ENCODE measurements around the gene CPPED1.

CPPED1 gene

DNA sequence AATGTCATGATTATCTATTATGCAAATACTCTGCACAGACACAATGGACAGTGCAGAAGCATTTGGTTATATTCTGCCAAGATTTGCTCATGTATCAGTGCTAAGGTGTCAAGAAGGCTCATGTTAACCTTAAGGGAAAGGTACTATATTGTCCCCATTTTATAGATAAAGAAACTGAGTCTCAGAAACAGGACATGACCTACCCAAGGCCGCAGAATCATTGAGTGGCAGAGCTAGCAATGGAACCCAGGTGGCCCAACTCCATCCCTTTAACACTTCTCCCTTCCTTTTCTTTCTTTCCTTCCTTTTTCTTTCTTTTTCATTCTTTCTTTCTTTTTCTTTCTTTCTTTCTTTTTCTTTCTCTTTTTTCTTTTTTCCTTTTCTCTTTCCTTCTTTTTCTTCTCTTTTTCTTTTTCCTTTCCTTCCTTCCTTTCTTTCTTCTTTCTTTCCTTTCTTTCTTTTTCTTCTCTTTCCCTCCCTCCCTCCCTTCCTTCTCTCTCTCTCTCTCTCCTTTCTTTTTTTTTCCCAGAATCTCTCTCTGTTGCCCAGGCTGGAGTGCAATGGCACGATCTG is 149.8 kb downstream of the CPPED1 start:
- no peaks in the 10 kb centered on the region for H3K9me3 ChIP-seq (ENCODE audit: control insufficient read depth, insufficient read depth, low read length)
- WGBS (ENCODE audit: insufficient coverage, insufficient read length) = no CpG with 5 or more reads among the region's 2 CpGs

GRCh38 chr16:12652924-12653323 is 150.8 kb downstream of the CPPED1 start:
- no peaks in the 10 kb centered on the region for H3K27me3 ChIP-seq (ENCODE audit: control insufficient read depth, insufficient read depth, low read length)
- no peak for DNase-seq (ENCODE audit: low read depth, low spot score)
- WGBS (ENCODE audit: insufficient coverage, insufficient read length) = no CpG with 5 or more reads among the region's 4 CpGs
- H3K27ac ChIP-seq (ENCODE audit: low read length) = no peak overlapping the region
- H3K9me3 ChIP-seq (ENCODE audit: control insufficient read depth, insufficient read depth, low read length) = no peaks in the 10 kb centered on the region
- H3K36me3 ChIP-seq (ENCODE audit: control insufficient read depth, insufficient read depth, low read length) = no peaks in the 10 kb centered on the region
- H3K4me1 ChIP-seq (ENCODE audit: control insufficient read depth, insufficient read depth, low read length) = no peaks in the 10 kb centered on the region
- H3K4me3 ChIP-seq (ENCODE audit: low read length) = no peak overlapping the region

More for the DNA sequence above, 149.8 kb downstream of the CPPED1 start:
- no peak overlapping the region for H3K27ac ChIP-seq (ENCODE audit: low read length)
- no peak for DNase-seq (ENCODE audit: low read depth, low spot score)
- no peaks in the 10 kb centered on the region for H3K36me3 ChIP-seq (ENCODE audit: control insufficient read depth, insufficient read depth, low read length)
- H3K4me1 ChIP-seq (ENCODE audit: control insufficient read depth, insufficient read depth, low read length) = no peaks in the 10 kb centered on the region
- H3K4me3 ChIP-seq (ENCODE audit: low read length) = no peak overlapping the region
- H3K27me3 ChIP-seq (ENCODE audit: control insufficient read depth, insufficient read depth, low read length) = no peaks in the 10 kb centered on the region

DNA sequence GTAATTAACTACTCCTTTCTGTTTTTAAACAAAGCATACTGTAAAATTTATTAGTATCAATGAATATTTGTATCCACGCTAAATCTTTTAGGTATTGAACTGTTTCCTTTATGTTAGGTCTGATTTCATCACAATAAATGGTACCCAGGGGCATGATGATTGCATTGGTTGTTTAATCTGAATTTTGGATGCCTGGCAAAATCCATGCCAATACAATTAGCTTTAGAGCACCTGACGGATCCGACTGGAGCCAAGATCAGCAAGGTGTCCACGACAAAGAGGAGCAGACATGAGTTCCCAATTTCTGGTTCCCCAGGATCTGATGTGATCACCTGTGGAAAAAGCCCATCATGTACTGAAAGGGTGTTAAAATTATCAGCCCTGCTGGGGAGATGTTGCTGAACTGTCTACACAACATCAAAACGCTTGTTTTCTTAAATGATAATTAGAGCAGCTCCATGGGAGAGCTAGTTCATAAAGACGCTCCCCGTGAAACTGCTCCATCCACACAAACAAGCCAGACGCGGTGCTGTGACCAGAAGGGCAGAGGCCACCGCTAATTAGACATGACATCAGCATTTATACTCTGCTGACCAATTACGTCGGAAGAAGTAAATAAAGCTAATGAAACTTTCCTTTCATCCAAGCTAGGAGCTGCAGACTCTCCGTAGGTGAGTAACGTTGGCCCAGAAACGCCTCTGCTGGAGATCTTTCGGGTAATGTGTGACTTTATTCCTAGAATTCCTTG is 151.7 kb downstream of the CPPED1 start:
- DNase-seq (ENCODE audit: low read depth, low spot score) = no peak
- Histone ChIP-seq H3K27ac (ENCODE audit: low read length) (no peak overlapping the region), H3K27me3 (ENCODE audit: control insufficient read depth, insufficient read depth, low read length) (no peaks in the 10 kb centered on the region), H3K4me1 (ENCODE audit: control insufficient read depth, insufficient read depth, low read length) (no peaks in the 10 kb centered on the region), H3K4me3 (ENCODE audit: low read length) (no peak overlapping the region), H3K9me3 (ENCODE audit: control insufficient read depth, insufficient read depth, low read length) (no peaks in the 10 kb centered on the region), H3K36me3 (ENCODE audit: control insufficient read depth, insufficient read depth, low read length) (no peaks in the 10 kb centered on the region)
- no CpG with 5 or more reads among the region's 16 CpGs for WGBS (ENCODE audit: insufficient coverage, insufficient read length)

DNA sequence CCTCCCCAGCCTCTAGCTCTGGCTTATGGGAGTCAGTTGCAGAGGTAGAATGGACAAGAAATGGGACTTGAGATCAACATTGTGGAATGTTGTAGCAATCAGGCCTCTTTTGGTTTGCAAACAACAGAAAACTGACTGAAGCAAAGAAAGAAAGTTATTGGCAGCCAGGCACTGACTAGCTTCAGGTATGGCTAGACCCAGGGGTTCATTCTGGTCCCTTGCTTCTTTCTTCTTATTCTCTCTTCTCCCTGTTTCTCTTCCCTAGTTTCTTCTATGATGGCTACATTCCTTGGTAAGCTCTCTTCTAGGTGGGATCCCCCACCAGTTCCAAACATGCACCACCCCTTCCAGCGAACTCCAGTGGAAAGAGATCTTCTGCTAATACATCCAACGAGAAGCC is 154.3 kb downstream of the CPPED1 start:
- Histone ChIP-seq H3K27ac (ENCODE audit: low read length) (no peak overlapping the region), H3K4me1 (ENCODE audit: control insufficient read depth, insufficient read depth, low read length) (no peaks in the 10 kb centered on the region), H3K27me3 (ENCODE audit: control insufficient read depth, insufficient read depth, low read length) (no peaks in the 10 kb centered on the region), H3K4me3 (ENCODE audit: low read length) (no peak overlapping the region), H3K9me3 (ENCODE audit: control insufficient read depth, insufficient read depth, low read length) (no peaks in the 10 kb centered on the region), H3K36me3 (ENCODE audit: control insufficient read depth, insufficient read depth, low read length) (no peaks in the 10 kb centered on the region)
- WGBS (ENCODE audit: insufficient coverage, insufficient read length) = no CpG with 5 or more reads among the region's 2 CpGs
- no peak for DNase-seq (ENCODE audit: low read depth, low spot score)

- no peak for DNase-seq (ENCODE audit: low read depth, low spot score)
- no peak overlapping the region for H3K4me3 ChIP-seq (ENCODE audit: low read length)
- no peaks in the 10 kb centered on the region for H3K4me1 ChIP-seq (ENCODE audit: control insufficient read depth, insufficient read depth, low read length)
- no CpG with 5 or more reads among the region's 10 CpGs for WGBS (ENCODE audit: insufficient coverage, insufficient read length)
- no peaks in the 10 kb centered on the region for H3K27me3 ChIP-seq (ENCODE audit: control insufficient read depth, insufficient read depth, low read length)
- no peaks in the 10 kb centered on the region for H3K9me3 ChIP-seq (ENCODE audit: control insufficient read depth, insufficient read depth, low read length)
- H3K27ac ChIP-seq (ENCODE audit: low read length) = no peak overlapping the region
- no peaks in the 10 kb centered on the region for H3K36me3 ChIP-seq (ENCODE audit: control insufficient read depth, insufficient read depth, low read length)
Observed at GRCh38 chr16:12646490-12647274, 157.0 kb downstream of the CPPED1 start.

DNA sequence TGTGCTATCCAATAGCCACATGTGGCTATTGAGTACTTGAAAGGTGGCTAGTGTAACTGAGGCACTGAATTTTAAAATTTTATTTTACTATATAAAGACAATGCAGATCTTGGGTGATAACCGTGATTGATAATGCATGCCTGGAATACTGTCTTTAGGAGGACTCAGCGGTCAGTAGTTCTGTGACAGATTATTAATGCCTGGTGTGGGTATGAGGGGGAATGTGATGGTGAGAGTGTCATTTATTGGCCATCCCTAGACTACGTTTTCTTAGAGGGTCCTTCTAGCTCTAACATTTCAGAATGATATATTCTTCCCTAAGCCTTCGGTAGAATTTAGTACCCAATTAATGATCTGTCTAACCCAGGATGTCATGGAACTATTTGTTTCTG is 157.6 kb downstream of the CPPED1 start:
- no peak overlapping the region for H3K27ac ChIP-seq (ENCODE audit: low read length)
- no peaks in the 10 kb centered on the region for H3K36me3 ChIP-seq (ENCODE audit: control insufficient read depth, insufficient read depth, low read length)
- WGBS (ENCODE audit: insufficient coverage, insufficient read length) = no CpG with 5 or more reads among the region's 4 CpGs
- H3K9me3 ChIP-seq (ENCODE audit: control insufficient read depth, insufficient read depth, low read length) = no peaks in the 10 kb centered on the region
- no peaks in the 10 kb centered on the region for H3K27me3 ChIP-seq (ENCODE audit: control insufficient read depth, insufficient read depth, low read length)
- DNase-seq (ENCODE audit: low read depth, low spot score) = no peak
- H3K4me1 ChIP-seq (ENCODE audit: control insufficient read depth, insufficient read depth, low read length) = no peaks in the 10 kb centered on the region
- no peak overlapping the region for H3K4me3 ChIP-seq (ENCODE audit: low read length)

- Histone ChIP-seq H3K9me3 (ENCODE audit: control insufficient read depth, insufficient read depth, low read length) (no peaks in the 10 kb centered on the region), H3K27ac (ENCODE audit: low read length) (no peak overlapping the region), H3K36me3 (ENCODE audit: control insufficient read depth, insufficient read depth, low read length) (no peaks in the 10 kb centered on the region), H3K27me3 (ENCODE audit: control insufficient read depth, insufficient read depth, low read length) (no peaks in the 10 kb centered on the region), H3K4me3 (ENCODE audit: low read length) (no peak overlapping the region), H3K4me1 (ENCODE audit: control insufficient read depth, insufficient read depth, low read length) (no peaks in the 10 kb centered on the region)
- no peak for DNase-seq (ENCODE audit: low read depth, low spot score)
- WGBS (ENCODE audit: insufficient coverage, insufficient read length) = no CpG with 5 or more reads among the region's 8 CpGs
Observed at GRCh38 chr16:12643034-12643455, 160.6 kb downstream of the CPPED1 start.

DNA sequence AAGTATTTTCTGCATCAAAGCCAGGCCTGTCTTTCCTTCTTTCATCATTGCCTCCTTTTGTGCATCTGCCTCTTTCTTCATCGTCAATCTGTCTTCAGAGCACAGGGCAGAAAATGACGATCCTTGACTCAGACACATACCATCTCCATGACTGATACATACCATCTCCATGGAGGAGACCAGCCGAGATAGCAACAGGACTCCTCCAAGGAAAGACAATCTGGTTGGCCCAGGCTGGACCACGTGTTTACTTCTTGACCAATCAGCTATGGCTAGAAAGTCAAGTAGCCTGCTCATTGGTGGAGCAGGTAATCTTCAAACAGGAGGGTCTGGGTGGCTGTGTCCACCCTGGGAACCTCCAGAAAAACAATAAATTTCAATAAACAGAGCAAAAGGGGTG is 164.6 kb downstream of the CPPED1 start:
- Histone ChIP-seq H3K4me1 (ENCODE audit: control insufficient read depth, insufficient read depth, low read length) (no peaks in the 10 kb centered on the region), H3K9me3 (ENCODE audit: control insufficient read depth, insufficient read depth, low read length) (no peaks in the 10 kb centered on the region), H3K27ac (ENCODE audit: low read length) (no peak overlapping the region), H3K36me3 (ENCODE audit: control insufficient read depth, insufficient read depth, low read length) (no peaks in the 10 kb centered on the region), H3K27me3 (ENCODE audit: control insufficient read depth, insufficient read depth, low read length) (no peaks in the 10 kb centered on the region), H3K4me3 (ENCODE audit: low read length) (no peak overlapping the region)
- no CpG with 5 or more reads among the region's 4 CpGs for WGBS (ENCODE audit: insufficient coverage, insufficient read length)
- DNase-seq (ENCODE audit: low read depth, low spot score) = no peak

- no peaks in the 10 kb centered on the region for H3K9me3 ChIP-seq (ENCODE audit: control insufficient read depth, insufficient read depth, low read length)
- H3K27me3 ChIP-seq (ENCODE audit: control insufficient read depth, insufficient read depth, low read length) = no peaks in the 10 kb centered on the region
- no peak overlapping the region for H3K4me3 ChIP-seq (ENCODE audit: low read length)
- no CpG with 5 or more reads among the region's 12 CpGs for WGBS (ENCODE audit: insufficient coverage, insufficient read length)
- no peaks in the 10 kb centered on the region for H3K4me1 ChIP-seq (ENCODE audit: control insufficient read depth, insufficient read depth, low read length)
- no peak overlapping the region for H3K27ac ChIP-seq (ENCODE audit: low read length)
- DNase-seq (ENCODE audit: low read depth, low spot score) = no peak
- no peaks in the 10 kb centered on the region for H3K36me3 ChIP-seq (ENCODE audit: control insufficient read depth, insufficient read depth, low read length)
Observed at GRCh38 chr16:12637002-12637401, 166.7 kb downstream of the CPPED1 start.

DNA sequence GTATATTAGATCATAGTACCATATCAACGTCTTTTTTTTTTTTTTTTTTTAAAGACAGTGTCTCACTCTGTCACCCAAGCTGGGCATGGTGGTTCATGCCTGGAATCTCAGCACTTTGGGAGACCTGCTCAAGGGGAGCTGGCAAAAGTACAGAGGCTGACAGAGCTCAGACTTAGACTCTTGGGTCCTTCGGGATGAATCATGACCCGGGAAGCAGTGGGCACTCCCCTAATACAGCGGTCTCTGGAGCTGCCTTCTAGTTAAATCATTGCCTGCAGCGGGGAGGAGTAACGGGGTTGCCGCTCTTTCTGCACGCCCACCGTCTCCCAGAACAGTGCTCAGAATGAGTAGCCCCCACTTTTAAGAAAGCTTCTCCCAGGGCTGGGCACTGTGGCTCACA is 174.4 kb downstream of the CPPED1 start:
- no CpG with 5 or more reads among the region's 9 CpGs for WGBS (ENCODE audit: insufficient coverage, insufficient read length)
- H3K36me3 ChIP-seq (ENCODE audit: control insufficient read depth, insufficient read depth, low read length) = no peaks in the 10 kb centered on the region
- H3K4me1 ChIP-seq (ENCODE audit: control insufficient read depth, insufficient read depth, low read length) = no peaks in the 10 kb centered on the region
- no peaks in the 10 kb centered on the region for H3K27me3 ChIP-seq (ENCODE audit: control insufficient read depth, insufficient read depth, low read length)
- no peak overlapping the region for H3K4me3 ChIP-seq (ENCODE audit: low read length)
- no peaks in the 10 kb centered on the region for H3K9me3 ChIP-seq (ENCODE audit: control insufficient read depth, insufficient read depth, low read length)
- no peak overlapping the region for H3K27ac ChIP-seq (ENCODE audit: low read length)
- DNase-seq (ENCODE audit: low read depth, low spot score) = no peak

Measured in iPS DF 6.9 (cell line).